ENCODE data around the gene TRIM44.

GRCh38 chr11:35617316-35617686 is 45.3 kb upstream of the TRIM44 start:
- TF ChIP-seq POLR2A (IDR thresholded peaks at IDR 0.05), result no peak
- TF ChIP-seq CTCF (IDR thresholded peaks at IDR 0.05), result no peak

Measured in esophagus squamous epithelium (tissue), 4 donors.